Transverse colon (tissue), 4 donors: ENCODE results near the gene OR9Q2. TPM values are rescaled to one million over a fixed set of nuclear protein-coding genes. Genes with fewer than 3 reads are reported as not detected.

Experiments used
- DNase-seq: peaks from one replicate; pipeline ENCODE4 v3.0.0-alpha.2; 2019
- H3K27ac ChIP-seq, 4 donors: fragments of 200-600 bp; sonication (generic); 2 replicates each; pipeline ENCODE4 v1.5.1; 2016 to 2018; ENCODE audit warnings: inconsistent platforms in 4 of 4
- H3K27me3 ChIP-seq: fragments of 200-600 bp; sonication (generic); 2 replicates; pipeline ENCODE4 v1.5.1; 2017; ENCODE audit warnings: inconsistent platforms
- H3K36me3 ChIP-seq, 4 donors: fragments of 200-600 bp; sonication (generic); 2 replicates each; pipeline ENCODE4 v1.5.1; 2017 to 2019; ENCODE audit warnings: inconsistent platforms in 4 of 4
- H3K4me1 ChIP-seq, 4 donors: fragments of 200-600 bp; sonication (generic); 2 replicates each; pipeline ENCODE4 v1.5.1; 2017 to 2020; ENCODE audit warnings: inconsistent platforms in 4 of 4
- H3K4me3 ChIP-seq, 4 donors: fragments of 200-600 bp; sonication (generic); 1 replicate in 1 of 4; 2 replicates in 3 of 4; pipeline versions ENCODE4 v1.5.1 to v1.6.1; 2017 to 2019; ENCODE audit warnings: inconsistent platforms in 4 of 4
- H3K9me3 ChIP-seq, 2 donors: fragments of 200-600 bp; sonication (generic); 2 replicates each; pipeline ENCODE4 v1.5.1; 2017 to 2019; ENCODE audit warnings: inconsistent platforms in 2 of 2
- EP300 ChIP-seq: sonication (generic); formaldehyde crosslinking; IDR thresholded peaks from one replicate; pipeline ENCODE4 v1.6.1; 2017; ENCODE audit warnings: antibody characterized with exemption, low read depth
- POLR2A ChIP-seq: fragments of 450-650 bp; IDR thresholded peaks from one replicate; pipeline ENCODE4 v1.6.1; 2016; ENCODE audit warnings: antibody characterized with exemption, mild to moderate bottlenecking, moderate library complexity
- POLR2AphosphoS5 ChIP-seq, 3 donors: sonication (generic); formaldehyde crosslinking; IDR thresholded peaks; one replicate each; pipeline ENCODE4 v1.6.1; 2016; ENCODE audit warnings: antibody characterized with exemption in 3 of 3
- WGBS, 2 donors: methylation state at CpG; one replicate each; pipeline ENCODE4 v1.1.5; 2018; ENCODE audit warnings: low coverage in 1 of 2; 5-methylcytosine and 5-hydroxymethylcytosine counted together
- in situ Hi-C, 4 donors: fragments of 200-750 bp; cut with MboI; loops; one replicate each; pipeline versions ENCODE4 v1.15.0 to v1.15.1; 2017; ENCODE audit warnings: low sequenced_read_pairs in 3 of 4, low pct_ligation_motif_present in 1 of 4, low pct_unique_long_range_greater_than_20kb in 1 of 4
- intact Hi-C: fragments of 100-400 bp; cut with DNase I; formaldehyde crosslinking; loops from one replicate; pipeline ENCODE4 v1.15.1; 2023; ENCODE audit warnings: low total_unique reads
- total RNA-seq, 4 donors: library from RNA; depleted of rRNA; stranded (reverse); fragments of >200 nt; gene quantifications; one replicate each; pipeline ENCODE4 v1.1.0, GENCODE V29; 2016
- TF ChIP-seq, protein P1 (sequence below), 5 experiments: fragments of 200-600 bp in 3 of 5; fragments of 450-650 bp in 2 of 5; sonication (generic) in 3 of 5; IDR thresholded peaks; 1 replicate in 2 of 5; 2 replicates in 3 of 5; pipeline ENCODE4 v1.5.1; 2016 to 2017; ENCODE audit warnings: antibody characterized with exemption in 5 of 5, inconsistent platforms in 3 of 5, mild to moderate bottlenecking in 2 of 5, moderate library complexity in 1 of 5

OR9Q2 gene
- total RNA-seq, 4 donors from 2014 or later = not detected

DNA sequence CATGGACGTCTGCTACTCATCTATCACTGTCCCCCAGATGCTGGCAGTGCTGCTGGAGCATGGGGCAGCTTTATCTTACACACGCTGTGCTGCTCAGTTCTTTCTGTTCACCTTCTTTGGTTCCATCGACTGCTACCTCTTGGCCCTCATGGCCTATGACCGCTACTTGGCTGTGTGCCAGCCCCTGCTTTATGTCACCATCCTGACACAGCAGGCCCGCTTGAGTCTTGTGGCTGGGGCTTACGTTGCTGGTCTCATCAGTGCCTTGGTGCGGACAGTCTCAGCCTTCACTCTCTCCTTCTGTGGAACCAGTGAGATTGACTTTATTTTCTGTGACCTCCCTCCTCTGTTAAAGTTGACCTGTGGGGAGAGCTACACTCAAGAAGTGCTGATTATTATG is 9.2 kb upstream of the OR9Q2 start:
- Histone ChIP-seq H3K9me3 (no peaks in the 10 kb centered on the region), H3K27ac (no peak overlapping the region), H3K36me3 (no peaks in the 10 kb centered on the region), H3K4me1 (no peaks in the 10 kb centered on the region), H3K4me3 (no peak overlapping the region), H3K27me3 (no peaks in the 10 kb centered on the region)
- intact Hi-C loops = no loop called here
- TF ChIP-seq, protein P1, sequence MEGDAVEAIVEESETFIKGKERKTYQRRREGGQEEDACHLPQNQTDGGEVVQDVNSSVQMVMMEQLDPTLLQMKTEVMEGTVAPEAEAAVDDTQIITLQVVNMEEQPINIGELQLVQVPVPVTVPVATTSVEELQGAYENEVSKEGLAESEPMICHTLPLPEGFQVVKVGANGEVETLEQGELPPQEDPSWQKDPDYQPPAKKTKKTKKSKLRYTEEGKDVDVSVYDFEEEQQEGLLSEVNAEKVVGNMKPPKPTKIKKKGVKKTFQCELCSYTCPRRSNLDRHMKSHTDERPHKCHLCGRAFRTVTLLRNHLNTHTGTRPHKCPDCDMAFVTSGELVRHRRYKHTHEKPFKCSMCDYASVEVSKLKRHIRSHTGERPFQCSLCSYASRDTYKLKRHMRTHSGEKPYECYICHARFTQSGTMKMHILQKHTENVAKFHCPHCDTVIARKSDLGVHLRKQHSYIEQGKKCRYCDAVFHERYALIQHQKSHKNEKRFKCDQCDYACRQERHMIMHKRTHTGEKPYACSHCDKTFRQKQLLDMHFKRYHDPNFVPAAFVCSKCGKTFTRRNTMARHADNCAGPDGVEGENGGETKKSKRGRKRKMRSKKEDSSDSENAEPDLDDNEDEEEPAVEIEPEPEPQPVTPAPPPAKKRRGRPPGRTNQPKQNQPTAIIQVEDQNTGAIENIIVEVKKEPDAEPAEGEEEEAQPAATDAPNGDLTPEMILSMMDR (IDR thresholded peaks at IDR 0.05) = no peak
- no peak for DNase-seq
- WGBS, 2 donors = 82 to 85% methylated on average over 7 of the region's 7 CpGs
- in situ Hi-C loops = no loop called here

DNA sequence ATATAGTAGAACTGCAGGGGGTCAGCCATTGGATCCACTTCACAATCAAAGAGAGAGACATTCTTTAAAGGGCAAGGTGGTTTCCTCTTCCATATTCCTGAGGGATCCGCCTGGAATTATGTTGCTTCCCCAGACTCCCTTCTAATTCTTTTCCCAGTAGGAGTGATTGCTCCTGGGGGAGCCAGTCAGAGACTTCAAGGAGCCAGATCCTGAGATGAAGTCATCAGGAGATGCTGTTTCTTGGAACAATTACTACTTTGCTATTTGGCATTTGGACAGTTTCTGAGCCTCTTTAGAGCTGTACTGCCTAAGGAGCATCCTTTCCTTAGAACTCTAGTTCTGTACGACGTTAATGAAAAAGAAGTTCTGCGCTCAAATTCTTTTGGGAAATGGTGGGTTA is 1.9 kb upstream of the OR9Q2 start:
- Histone ChIP-seq H3K4me3 (no peak overlapping the region), H3K27me3 (no peaks in the 10 kb centered on the region), H3K9me3 (no peaks in the 10 kb centered on the region), H3K36me3 (no peaks in the 10 kb centered on the region), H3K4me1 (peaks cover 0 to 13% (median 3%) of the 10 kb centered on the region in 4 donors), H3K27ac (no peak overlapping the region)
- intact Hi-C loops = no loop called here
- WGBS, 2 donors = 89 to 95% methylated on average over 3 to 4 of the region's 4 CpGs
- in situ Hi-C loops = no loop called here
- no peak for DNase-seq
- TF ChIP-seq, protein P1 (IDR thresholded peaks at IDR 0.05) = no peak
- TF ChIP-seq EP300 = no peak
- TF ChIP-seq POLR2A = no peak
- TF ChIP-seq POLR2AphosphoS5 (IDR thresholded peaks at IDR 0.05) = no peak

DNA sequence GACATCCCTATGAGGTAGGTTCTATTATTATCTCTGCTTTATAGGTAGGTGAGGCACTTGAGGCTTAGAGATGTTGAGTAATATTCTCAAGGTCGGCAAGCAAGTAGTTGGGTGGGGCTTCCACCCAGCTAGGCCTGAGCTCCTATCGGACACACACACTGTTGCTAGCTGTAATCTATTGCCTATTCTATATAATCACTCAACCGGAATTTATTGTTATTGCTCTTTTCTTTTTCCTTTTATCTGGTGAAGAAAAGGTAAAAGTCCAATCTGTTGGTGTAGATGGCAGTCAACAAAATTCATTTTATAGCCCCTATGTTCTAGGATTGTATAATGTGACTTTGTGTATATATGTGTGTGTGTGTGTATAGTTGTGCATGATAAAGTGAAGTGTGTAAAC is 3.4 kb downstream of the OR9Q2 start:
- Histone ChIP-seq H3K4me3 (no peak overlapping the region), H3K27me3 (no peaks in the 10 kb centered on the region), H3K27ac (peak overlapping the region; percentile 75 to 87 (median 82)), H3K4me1 (peaks cover 0 to 21% (median 11%) of the 10 kb centered on the region in 4 donors), H3K36me3 (no peaks in the 10 kb centered on the region), H3K9me3 (peaks cover 1 to 3% of the 10 kb centered on the region in 2 donors)
- peak; percentile 67 for DNase-seq
- in situ Hi-C loops = no loop called here
- WGBS, 2 donors = 45 to 77% methylated on average over 3 of the region's 3 CpGs
- TF ChIP-seq, protein P1 (IDR thresholded peaks at IDR 0.05) = peak in 2 of 5 experiments; percentile 28 to 29
- peak; percentile 56 for TF ChIP-seq EP300
- TF ChIP-seq POLR2A = no peak
- TF ChIP-seq POLR2AphosphoS5 (IDR thresholded peaks at IDR 0.05) = peak in 2 of 3 donors; percentile 34 to 58
- intact Hi-C loops = no loop called here

DNA sequence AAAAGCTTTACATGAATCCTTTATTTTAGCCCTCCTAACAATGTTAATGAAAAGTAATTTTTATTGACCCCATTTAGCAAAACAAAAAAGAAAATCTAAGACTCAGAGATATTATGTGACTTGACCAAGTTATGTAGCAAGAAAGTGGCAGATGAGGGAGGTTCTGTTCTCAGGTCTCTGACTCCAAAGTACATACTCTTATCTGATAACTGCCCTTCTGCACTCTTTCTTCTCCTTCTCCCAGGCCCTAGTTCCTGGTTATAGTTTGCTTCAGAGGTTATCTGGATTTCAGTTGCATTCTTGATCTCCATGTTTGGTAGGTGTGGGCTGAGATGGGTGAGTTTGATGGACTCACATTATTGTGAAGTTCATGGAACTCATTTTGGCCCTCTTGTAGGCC is 4.5 kb downstream of the OR9Q2 start:
- Histone ChIP-seq H3K4me1 (peaks cover 0 to 21% (median 11%) of the 10 kb centered on the region in 4 donors), H3K27me3 (no peaks in the 10 kb centered on the region), H3K9me3 (peaks cover 10 to 11% of the 10 kb centered on the region in 2 donors), H3K4me3 (no peak overlapping the region), H3K36me3 (no peaks in the 10 kb centered on the region), H3K27ac (peak overlapping the region; percentile 75 to 87 (median 82))
- intact Hi-C loops (no loop called here), in situ Hi-C loops (no loop called here)
- TF ChIP-seq POLR2AphosphoS5 (IDR thresholded peaks at IDR 0.05) (peak in 2 of 3 donors; percentile 14 to 44), EP300 (no peak), POLR2A (no peak)
- TF ChIP-seq, protein P1 (IDR thresholded peaks at IDR 0.05) = no peak
- no peak for DNase-seq
